ENCODE results near the gene ATXN3L. TPM values are rescaled to one million over a fixed set of nuclear protein-coding genes. Genes with fewer than 3 reads are reported as not detected.

The ATXN3L gene
- total and polyA plus RNA-seq, 7 experiments from 2014 or later, result not detected

Other genes starting within 250 kb of the ATXN3L start
- 10 to 100 TPM in 1 of 5 experiments, not detected in 4; 12.6 TPM for gene EGFL6, start 249.5 kb upstream of the ATXN3L start, total RNA-seq
- gene EGFL6, start 249.5 kb upstream of the ATXN3L start, polyA plus RNA-seq, result not detected